ENCODE data around the gene FGA.

FGA gene

GRCh38 chr4:154559494-154560418, 30.8 kb downstream of the FGA start:
- Histone ChIP-seq H3K4me1 (ENCODE audit: low read length) (peaks cover 4% of the 10 kb centered on the region; the same call in 1 of the 2 replicates), H3K4me3 (ENCODE audit: low read length) (0 out of 2 replicates have a peak overlapping the region, but pooled peaks have one; percentile 9), H3K79me2 (ENCODE audit: low read length) (no peaks in the 10 kb centered on the region), H3K4me2 (ENCODE audit: low read length) (peak overlapping the region; percentile 48), H3K36me3 (replicated peaks; ENCODE audit: low read depth, low read length) (no peaks in the 10 kb centered on the region), H3K9ac (ENCODE audit: low read length) (no peak overlapping the region), H3K9me3 (ENCODE audit: insufficient read depth, low read length) (peaks cover 10% of the 10 kb centered on the region; the same call in 1 of the 2 replicates), H4K20me1 (ENCODE audit: insufficient read depth, low read length) (no peaks in the 10 kb centered on the region), H3K27ac (ENCODE audit: low read length) (no peak overlapping the region), H3K27me3 (ENCODE audit: low read depth, low read length) (no peaks in the 10 kb centered on the region), H2AFZ (ENCODE audit: low read depth, low read length) (peak overlapping the region; percentile 33)
- TF ChIP-seq CTCF (IDR thresholded peaks at IDR 0.05; ENCODE audit: low read depth, low read length) (peak; percentile 96), EZH2phosphoT487 (IDR thresholded peaks at IDR 0.05; ENCODE audit: low read depth) (no peak)

GRCh38 chr4:154559141-154559493, 31.4 kb downstream of the FGA start:
- TF ChIP-seq CTCF (IDR thresholded peaks at IDR 0.05; ENCODE audit: low read depth, low read length) (no peak), EZH2phosphoT487 (IDR thresholded peaks at IDR 0.05; ENCODE audit: low read depth) (no peak)
- Histone ChIP-seq H3K4me2 (ENCODE audit: low read length) (no peak overlapping the region; the same call in 1 of the 2 replicates), H3K27me3 (ENCODE audit: low read depth, low read length) (no peaks in the 10 kb centered on the region), H3K36me3 (replicated peaks; ENCODE audit: low read depth, low read length) (no peaks in the 10 kb centered on the region), H3K9me3 (ENCODE audit: insufficient read depth, low read length) (peaks cover 10% of the 10 kb centered on the region; the same call in 1 of the 2 replicates), H3K4me1 (ENCODE audit: low read length) (peaks cover 4% of the 10 kb centered on the region; the same call in 1 of the 2 replicates), H4K20me1 (ENCODE audit: insufficient read depth, low read length) (no peaks in the 10 kb centered on the region), H3K79me2 (ENCODE audit: low read length) (no peaks in the 10 kb centered on the region), H3K4me3 (ENCODE audit: low read length) (no peak overlapping the region), H2AFZ (ENCODE audit: low read depth, low read length) (peak overlapping the region; percentile 33), H3K27ac (ENCODE audit: low read length) (no peak overlapping the region), H3K9ac (ENCODE audit: low read length) (no peak overlapping the region)

- Histone ChIP-seq H3K27me3 (ENCODE audit: low read depth, low read length) (no peaks in the 10 kb centered on the region), H2AFZ (ENCODE audit: low read depth, low read length) (peak overlapping the region; percentile 94), H3K79me2 (ENCODE audit: low read length) (peaks cover 28% of the 10 kb centered on the region), H3K36me3 (replicated peaks; ENCODE audit: low read depth, low read length) (peaks cover 7% of the 10 kb centered on the region), H3K9ac (ENCODE audit: low read length) (no peak overlapping the region; the same call in 1 of the 2 replicates), H3K4me1 (ENCODE audit: low read length) (peaks cover 29% of the 10 kb centered on the region), H3K9me3 (ENCODE audit: insufficient read depth, low read length) (peaks cover 6% of the 10 kb centered on the region; the same call in 1 of the 2 replicates), H4K20me1 (ENCODE audit: insufficient read depth, low read length) (peaks cover 11% of the 10 kb centered on the region), H3K4me2 (ENCODE audit: low read length) (peak overlapping the region; percentile 41), H3K27ac (ENCODE audit: low read length) (no peak overlapping the region), H3K4me3 (ENCODE audit: low read length) (no peak overlapping the region)
- no peak for TF ChIP-seq EZH2phosphoT487 (IDR thresholded peaks at IDR 0.05; ENCODE audit: low read depth)
- TF ChIP-seq CTCF (IDR thresholded peaks at IDR 0.05; ENCODE audit: low read depth, low read length) = peak; percentile 96
Observed at GRCh38 chr4:154551872-154552686, 38.5 kb downstream of the FGA start.
